ENCODE results near the gene SGCA.

Gene SGCA

DNA sequence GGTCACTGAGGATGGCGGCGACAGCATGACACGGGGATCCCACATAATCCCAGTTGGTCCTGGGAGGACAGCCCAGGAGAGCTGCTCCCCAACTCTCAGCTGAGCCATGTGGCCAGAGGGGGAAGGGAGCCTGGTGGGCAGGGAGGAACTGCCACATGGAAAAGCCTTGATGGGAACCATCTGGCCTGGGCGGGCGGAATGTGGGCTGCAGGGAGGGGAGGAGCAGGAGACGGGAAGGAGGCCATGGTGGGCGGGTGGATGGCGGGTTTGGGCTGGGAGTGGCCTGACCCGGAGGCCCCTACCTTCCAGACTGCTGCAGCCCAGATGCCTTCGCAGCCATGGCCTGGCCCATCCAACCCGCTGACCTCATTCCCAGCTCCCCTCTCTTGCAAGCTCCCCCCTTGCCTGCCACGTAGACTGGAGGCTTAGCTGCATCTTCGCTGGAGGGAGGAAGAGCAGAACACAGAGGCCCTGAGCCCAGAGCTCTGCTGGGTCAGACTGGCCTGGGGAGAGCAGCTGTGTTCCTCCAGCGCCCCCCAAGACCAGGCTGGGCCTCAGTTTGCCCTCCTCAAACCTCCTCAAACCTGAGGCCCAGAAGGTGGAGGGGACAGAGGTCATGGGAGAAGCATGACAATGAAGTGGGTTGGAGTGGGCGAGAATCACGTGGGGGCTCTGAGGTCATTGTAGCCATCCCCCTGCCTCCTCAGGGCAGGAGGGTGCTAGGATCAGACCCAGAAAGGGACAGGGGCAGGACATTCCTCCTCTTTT is 43.9 kb downstream of the SGCA start:
- DNase-seq (ENCODE audit: low spot score), result no peak

DNA sequence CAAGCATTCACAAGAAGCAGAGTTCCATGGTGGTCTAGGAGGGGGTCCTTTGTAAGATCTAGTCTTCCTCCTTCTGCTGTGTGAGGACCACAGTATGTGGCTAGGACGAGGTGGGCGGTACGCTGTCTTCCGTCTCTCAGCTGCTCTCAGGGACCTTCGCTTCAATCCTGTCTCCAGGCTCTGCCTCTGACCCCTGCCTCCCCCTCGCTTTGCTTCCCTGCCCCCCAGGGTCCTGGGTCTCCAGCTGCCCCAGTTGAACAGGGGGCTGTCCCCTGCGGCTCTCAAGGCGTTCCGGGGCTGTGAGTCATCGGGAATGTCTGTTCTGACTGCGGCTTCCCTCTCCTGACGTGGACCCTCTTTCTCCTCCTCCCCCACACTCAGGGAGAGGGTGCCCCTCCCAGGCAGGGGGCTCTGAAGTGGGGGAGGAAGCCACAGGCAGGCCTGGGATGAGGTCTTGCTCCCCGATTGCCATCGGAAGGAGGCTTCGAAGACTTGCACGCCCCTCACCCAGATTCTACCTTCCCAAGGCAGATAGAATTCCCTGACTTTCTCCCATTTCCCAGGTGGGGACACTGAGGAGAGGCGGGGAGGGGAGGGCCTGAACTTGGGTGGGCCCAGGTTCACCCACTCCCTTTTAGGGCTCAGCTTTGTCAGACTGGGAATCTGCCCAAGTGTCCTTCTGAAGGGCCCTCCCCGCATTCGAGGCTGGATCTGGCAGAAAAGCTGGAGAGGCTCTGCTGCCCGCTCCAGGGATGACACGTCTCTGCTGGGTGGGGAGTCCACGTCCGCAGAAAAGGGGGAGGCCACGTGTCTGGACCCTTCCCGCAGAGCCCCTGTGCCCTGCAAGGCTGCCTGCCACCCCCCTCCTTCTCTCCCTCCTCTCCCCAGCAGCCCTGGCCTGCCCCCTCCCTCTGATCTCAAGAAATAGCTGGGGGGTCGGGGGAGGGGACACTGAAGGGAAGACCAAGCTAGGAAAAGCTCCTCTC is 44.7 kb downstream of the SGCA start:
- no peak for DNase-seq (ENCODE audit: low spot score)

DNA sequence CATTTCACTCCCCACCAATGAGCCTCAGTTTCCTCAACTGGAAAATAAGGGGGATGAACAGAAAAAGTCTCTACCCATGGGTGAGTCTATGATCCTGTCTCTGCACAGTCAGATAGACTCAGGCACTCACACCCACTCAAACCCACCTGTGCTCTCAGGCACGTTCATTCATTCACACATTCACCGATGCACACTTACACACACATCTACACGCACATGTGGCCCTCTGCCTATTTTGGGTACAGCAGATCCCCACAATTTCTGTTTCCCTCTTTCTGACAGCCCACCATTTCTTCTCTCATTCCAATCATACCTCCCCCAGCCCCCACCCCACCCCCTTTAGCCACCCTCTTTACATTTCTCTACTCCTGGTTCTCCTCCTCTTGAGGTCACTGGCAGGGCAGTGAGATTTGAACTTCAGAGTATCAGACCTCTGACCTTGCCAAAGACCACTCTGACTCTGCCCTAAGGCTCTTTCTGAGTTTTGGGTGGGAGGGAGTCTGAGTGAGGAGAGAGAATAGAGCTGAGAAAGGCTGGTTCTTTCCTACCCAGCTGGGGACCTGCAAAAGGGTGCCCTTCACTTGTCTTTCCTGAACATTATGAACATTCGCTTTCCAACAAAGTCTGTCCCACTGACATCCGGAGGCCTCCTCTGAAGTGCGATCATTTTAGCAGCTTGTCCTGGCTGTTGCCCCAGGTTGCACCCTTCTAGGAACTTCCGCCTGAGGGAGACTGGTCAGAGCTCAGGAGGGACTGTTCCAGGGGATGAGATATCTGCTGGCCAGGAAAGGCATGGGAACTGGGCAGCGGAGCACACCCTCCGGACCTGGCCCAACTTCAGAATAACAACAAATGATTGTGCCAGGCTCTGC is 45.7 kb downstream of the SGCA start:
- DNase-seq (ENCODE audit: low spot score), result no peak

DNA sequence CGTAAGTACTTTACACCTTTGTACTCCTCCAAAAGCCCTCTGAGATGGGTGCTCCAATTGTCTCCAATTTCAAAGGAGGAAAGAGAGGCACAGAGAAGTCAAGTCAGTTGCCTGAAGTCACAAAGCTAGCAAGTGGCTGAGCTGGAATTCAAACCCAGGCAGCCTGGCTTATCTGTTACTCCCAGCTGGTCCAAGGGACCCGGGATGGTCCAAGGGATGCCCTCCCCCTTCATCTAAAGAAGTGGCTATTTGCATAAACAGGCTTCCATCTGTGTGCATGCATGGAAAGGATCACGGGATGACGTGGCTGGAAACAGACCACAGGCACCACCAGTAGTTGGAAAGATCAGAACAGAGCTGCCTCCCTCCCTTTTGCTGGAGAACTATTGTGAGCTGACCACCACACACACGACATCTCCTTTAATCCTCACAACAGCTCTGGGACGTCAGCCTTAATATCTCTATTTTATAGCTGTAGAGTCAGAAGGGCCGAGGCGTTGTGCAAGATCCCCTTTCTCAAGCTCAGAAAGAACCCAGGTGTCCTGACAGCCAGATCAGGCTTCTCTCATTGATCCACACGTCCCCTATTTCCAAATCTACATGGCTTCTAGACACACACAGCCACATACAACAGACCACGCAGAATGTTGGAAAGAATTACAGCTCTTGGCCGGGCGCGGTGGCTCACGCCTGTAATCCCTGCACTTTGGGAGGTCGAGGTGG is 46.5 kb downstream of the SGCA start:
- no peak for DNase-seq (ENCODE audit: low spot score)

DNA sequence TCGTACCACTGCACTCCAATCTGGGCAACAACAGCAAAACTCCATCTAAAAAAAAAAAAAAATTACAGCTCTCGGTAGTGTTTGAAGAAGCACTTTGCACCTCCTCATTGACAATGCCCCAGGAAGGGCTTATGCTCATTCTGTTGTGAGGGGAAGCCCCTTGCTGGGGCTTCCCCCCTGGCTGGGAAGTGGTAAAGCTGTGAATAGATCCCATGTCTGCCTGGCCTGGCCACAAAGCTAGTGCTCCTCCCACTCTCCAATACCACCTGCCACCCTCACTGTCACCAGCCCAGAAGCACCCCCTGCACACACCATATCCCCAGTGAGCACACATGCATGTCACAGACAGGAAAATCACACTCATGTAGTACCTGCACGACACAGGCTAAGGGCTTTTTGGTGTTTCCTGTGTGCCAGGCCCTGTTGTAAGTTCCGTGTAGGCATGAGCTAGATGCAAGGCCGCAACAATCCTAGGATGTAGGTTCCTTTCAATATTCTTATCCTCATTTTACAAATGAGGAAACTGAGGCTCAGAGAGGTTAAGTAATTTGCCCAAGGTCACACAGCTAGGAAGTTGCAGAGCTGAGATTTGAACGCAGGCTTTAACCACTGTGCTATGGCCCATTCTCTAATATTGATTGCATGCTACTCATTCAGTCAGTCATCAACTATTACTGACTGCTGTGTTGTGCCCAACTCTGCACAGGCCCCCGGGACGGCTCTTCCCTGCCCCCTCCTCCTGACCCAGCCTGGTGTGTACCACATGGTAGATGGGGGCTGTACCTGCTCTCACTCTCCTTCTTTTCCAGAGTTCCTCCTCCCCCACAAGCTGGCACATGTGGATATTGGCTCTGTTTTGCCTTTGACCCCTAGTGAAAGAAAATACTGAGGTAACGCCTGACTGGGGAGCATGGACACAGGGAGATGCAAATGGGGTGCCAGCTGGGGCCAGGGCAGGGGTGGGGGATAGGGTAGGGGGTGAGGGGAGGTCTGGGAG is 47.5 kb downstream of the SGCA start:
- DNase-seq (ENCODE audit: low spot score), result no peak

DNA sequence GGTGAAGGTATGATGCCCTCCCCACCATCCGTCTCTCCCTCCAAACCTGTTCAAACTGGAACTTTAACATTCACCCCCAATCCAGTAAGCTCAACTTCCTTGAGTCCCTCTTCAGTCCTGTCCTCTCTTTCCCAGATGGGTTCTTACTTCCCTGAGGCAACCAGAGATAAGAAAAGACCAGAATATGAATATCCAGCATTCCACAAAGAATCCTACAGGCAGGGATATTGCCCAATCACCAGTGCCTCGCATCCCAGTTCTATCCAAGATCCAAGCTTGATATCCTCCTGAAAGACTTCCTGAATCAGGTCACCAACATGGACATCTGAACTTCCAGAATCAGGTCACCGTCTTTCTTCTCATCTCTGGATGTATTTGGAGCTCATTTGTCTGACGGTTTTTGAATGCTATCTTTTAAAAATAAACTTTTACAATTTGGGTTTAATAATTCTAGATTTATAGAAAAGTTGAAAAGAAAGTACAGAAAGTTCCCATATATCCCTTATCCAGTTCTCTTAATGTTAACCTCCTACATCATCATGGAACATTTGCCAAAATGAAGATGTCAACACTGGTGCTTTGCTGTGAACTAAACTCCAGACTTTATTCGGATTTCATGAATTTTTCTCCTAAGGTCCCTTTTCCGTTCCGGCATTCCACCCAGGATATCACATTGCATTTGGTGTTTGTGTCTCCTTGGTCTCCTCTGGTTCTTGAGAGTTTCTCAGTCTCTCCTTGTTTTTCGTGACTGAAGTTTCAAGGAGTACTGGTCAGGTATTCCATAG is 49.4 kb downstream of the SGCA start:
- DNase-seq (ENCODE audit: low spot score), result no peak

DNA sequence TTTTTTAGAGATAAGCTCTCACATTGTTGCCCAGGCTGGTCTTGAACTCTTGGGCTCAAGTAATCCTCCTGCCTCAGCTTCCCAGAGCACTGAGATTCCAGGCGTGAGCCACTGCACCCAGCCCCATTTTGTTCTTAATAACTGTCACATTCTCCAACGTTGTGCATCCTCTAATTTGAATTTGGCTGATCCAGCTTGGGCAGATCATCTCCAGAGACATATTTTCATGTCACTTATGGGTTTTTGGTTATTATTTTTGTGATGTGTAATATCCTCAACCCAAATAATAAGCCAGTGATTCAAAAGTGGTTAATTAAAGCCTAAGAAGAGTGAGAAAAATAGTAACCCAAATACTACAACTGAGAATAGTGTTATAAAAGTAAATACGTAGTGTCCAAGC is 51.8 kb downstream of the SGCA start:
- no peak for DNase-seq (ENCODE audit: low spot score)

DNA sequence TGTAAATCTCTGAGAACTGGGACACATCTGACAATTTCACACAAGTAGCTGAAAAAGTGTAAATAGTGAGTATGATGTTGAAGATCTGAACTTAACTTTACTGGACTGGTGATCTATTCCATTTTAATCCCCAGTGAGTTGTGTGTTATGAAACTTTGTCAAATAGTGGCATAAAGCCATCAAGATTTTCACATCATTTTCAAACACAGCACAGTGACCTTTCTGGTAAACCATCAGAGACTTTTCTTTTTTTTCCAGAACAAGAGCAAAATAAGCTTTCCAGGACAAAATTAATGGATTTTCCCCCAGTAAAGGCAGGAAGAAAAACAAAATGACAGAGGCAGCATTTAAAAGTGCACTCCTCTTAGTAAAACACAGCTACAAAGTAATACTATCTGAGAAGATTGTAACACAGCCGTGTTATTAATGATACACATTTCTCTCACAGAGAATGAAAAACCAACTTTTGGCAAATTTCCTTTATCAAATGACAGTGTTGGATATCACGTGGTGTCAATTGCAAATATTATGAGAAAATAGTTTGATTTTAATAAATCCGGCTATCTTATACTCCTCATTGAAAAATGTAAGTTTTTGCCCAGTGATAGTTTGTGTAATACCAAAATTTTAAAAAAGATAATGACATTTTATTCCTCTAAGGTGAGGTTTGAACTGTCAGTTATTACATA is 52.4 kb downstream of the SGCA start:
- no peak for DNase-seq (ENCODE audit: low spot score)

DNA sequence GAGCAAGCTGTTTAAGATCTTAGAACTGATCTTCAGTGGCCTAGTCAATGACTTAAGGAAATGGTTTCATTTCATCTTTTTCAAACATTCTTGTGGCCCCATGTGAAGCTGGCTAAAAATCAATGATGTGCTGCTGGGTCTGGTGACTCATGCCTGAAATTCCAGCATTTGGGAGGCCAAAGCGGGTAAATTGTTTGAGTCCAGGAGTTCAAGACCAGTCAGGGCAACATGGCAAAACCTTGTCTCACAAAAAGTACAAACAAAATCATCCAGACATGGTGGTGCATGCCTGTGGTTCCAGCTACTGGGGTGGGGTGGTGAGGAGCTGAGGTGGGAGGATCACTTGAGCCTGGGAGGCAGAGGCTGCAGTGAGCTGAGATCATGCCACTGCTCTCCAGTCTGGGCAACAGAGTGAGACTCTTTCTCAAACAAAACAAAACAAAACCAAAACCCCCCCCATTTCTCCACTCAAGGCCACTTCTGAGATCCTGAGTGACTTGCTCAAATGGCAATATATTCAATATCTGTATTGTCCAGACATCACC is 53.0 kb downstream of the SGCA start:
- no peak for DNase-seq (ENCODE audit: low spot score)

DNA sequence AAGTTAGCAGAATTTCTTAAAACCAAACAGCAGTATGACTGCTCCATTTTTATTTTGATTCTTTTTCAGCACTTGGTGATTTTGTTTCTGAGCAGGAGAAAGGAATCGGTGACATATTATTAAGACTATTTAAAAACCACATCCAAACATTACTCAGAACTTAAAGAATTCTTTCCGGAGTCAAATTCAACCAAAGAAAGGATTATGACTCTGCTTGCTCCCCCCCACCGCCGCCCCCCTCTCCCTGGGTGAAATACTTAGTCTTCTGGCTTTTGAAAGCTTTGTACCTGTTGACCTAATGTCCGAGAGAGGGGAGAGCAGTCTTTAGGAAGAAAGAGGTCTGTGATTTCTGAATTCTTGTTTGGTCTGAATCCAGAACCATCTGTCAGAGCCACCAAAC is 53.5 kb downstream of the SGCA start:
- no peak for DNase-seq (ENCODE audit: low spot score)

DNA sequence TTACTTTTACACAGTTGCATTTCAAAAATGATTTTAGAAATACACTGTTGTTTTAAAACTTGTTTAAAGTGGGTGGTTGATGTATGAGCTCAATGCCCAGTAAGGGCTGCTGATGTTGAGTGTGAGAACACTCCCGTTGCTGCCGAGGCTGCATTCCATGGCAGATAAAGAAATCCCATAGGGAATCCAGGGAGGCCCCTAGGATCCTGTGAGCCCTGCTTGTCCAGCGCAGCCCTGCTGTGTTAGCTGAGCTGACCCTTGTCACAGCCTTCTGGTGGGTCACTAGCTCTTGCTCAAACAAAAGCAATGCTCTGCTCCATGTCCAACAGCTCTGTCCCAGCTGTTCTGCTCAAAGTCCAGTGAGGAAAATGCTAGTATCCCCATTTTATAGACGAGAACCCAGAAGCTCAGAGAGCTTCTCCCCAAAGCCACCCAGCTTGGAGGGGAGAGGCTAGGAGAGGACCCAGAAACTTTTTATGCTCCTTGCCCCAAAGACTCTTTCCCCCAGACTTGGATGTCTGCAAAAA is 54.2 kb downstream of the SGCA start:
- no peak for DNase-seq (ENCODE audit: low spot score)

DNA sequence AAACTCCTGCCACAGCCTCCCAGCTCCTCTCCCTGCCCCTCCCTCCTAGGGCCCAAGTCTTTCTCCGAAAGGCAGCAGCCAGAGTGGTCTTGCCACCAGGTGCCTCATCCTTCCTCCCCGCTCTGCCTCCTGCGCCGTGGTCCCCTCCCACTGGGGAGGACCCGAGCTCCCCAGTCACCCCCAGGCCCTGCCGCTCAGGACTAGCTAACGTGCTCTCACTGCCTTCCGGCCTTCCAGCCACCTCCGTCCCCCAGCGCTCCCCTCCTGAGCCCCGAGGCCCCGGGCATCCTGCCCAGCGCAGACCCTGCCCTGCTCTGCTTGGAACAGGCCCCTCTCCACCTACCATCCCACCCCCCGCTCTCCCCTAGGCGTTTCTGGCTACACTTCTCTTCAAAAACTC is 55.0 kb downstream of the SGCA start:
- no peak for DNase-seq (ENCODE audit: low spot score)

DNA sequence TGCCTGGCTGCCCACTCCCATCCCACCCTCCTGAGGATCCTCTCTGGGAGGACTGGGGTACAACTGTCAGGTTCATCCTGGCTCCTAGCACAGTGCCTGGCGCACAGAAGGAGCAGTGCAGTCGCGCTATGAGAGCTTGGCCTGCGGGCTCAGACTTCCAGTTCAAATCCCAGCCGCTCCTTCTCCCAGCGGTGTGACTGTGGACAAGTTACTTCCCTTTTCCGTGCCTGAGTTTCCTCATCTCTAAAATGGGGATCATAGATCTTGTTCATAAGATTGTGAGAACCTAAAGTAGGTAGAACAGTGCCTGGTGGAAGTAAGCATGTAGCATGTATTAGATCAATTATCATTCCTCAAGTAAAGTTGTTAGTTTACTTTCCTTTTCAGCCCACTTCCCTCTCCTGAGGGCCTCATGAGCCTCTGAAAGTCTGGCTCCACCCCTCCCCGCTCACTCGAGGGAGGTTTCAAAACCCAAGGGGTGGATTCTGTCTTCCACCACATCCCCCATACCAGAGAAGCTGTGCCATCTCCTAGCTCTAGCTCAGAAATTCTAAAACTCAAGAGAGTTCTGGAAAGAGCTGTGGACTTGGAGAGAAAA is 55.6 kb downstream of the SGCA start:
- no peak for DNase-seq (ENCODE audit: low spot score)

DNA sequence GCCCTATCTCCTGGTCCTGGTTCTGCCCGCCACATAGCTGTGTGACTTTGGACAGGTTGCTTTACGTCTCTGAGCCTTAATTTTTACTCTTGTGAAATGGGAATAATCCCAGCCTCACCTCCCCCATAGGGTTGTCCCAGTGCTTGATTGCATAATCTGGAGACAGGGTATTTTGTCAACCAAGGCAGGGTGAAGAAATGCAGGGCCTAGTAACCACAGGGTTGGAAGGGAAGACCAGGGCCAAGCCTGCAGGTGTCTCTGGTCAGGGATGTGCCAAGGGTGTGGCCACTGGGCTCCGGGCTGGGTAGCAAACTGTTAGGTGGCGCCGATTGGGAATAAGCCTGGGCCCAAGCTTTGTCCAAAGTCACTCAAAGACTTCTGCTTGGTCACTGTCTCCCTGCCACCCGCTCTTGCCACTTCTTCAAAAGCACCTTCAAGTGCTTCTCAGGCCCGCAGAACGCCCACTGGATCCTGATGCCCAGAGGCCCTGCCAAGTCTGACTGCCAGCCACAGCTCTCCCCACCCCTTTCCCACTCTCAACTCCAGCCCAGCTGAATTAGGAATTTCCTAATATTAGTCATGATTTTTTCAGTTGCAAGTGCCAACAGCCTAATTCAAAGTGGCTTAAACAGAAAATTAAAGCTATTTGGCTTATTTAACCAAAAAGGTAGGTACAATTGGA is 56.2 kb downstream of the SGCA start:
- no peak for DNase-seq (ENCODE audit: low spot score)

DNA sequence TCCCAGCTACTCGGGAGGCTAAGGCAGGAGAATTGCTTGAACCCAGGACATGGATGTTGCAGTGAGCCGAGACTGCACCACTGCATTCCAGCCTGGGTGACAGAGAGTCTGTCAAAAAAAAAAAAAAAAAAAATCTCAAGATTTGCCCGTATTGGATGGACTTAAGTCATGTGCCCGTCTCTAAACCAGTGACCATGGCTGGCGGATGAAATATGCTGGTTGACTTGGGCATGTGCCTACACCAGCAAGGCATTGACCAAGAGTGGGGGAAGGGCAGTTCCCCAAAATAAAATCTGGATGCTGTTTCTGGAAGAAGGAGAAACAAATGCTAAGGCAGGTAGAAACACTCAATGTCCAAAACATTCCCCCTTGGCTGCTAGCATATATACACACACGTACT is 57.1 kb downstream of the SGCA start:
- no peak for DNase-seq (ENCODE audit: low spot score)

All from LoVo (cell line).